ENCODE measurements around the gene TMA7. TPM values are rescaled to one million over a fixed set of nuclear protein-coding genes. Genes with fewer than 3 reads are reported as not detected.

Gene TMA7
- total and polyA plus RNA-seq, 9 of the 15 experiments (the other 6 are each of a cell fraction or from before 2014, with no cell fraction given) = 209 to 1,003 (median 486) TPM

- TF ChIP-seq YY1 (IDR thresholded peaks at IDR 0.05; ENCODE audit: borderline replicate concordance in 1 of 3, control insufficient read depth in 1 of 3, extremely low read depth in 1 of 3, insufficient read depth in 3 of 3, insufficient read length in 1 of 3, insufficient replicate concordance in 2 of 3, low read depth in 1 of 3, low read length in 2 of 3) = peak in 1 of 3 experiments; percentile 45
- TF ChIP-seq CREB1 (IDR thresholded peaks at IDR 0.05) = no peak
- TF ChIP-seq CREB1 (CRISPR knock-in tag; IDR thresholded peaks at IDR 0.05) = 0 out of 2 replicates have a peak, but pooled peaks have one; percentile 20
- 0 out of 2 replicates have a peak, but pooled peaks have one; percentile 22 for TF ChIP-seq TEAD4 (IDR thresholded peaks at IDR 0.05; ENCODE audit: low read length)
- no peak for TF ChIP-seq TEAD4 (CRISPR knock-in tag; IDR thresholded peaks at IDR 0.05; ENCODE audit: borderline replicate concordance)
- peak; percentile 40; the same call in 1 of the 2 replicates for TF ChIP-seq JUND (IDR thresholded peaks at IDR 0.05; ENCODE audit: borderline replicate concordance, low read depth, low read length)
- no peak for TF ChIP-seq JUND (tag; IDR thresholded peaks at IDR 0.05; ENCODE audit: borderline replicate concordance, low read depth, low read length)
- TF ChIP-seq CEBPG (CRISPR knock-in tag; IDR thresholded peaks at IDR 0.05) = no peak
- peak in 1 of 2 experiments; percentile 18; a peak in 1 of 4 replicates for TF ChIP-seq CEBPG (tag; conservative IDR thresholded peaks at IDR 0.05 in 1 of 2, IDR thresholded peaks at IDR 0.05 in 1 of 2)
- peak; percentile 93 for TF ChIP-seq RAD21 (CRISPR knock-in tag; conservative IDR thresholded peaks at IDR 0.05 in 1 of 2, IDR thresholded peaks at IDR 0.05 in 1 of 2)
- TF ChIP-seq ZBTB33 (CRISPR knock-in tag; IDR thresholded peaks at IDR 0.05) = peak; percentile 53; the same call in 1 of the 2 replicates
- TF ChIP-seq NR3C1 (CRISPR knock-in tag; IDR thresholded peaks at IDR 0.05) = no peak
- no peak for TF ChIP-seq ZNF23 (CRISPR knock-in tag; IDR thresholded peaks at IDR 0.05)
- TF ChIP-seq STAG1 (CRISPR knock-in tag; IDR thresholded peaks at IDR 0.05; ENCODE audit: borderline replicate concordance) = peak; percentile 52; the same call in 1 of the 2 replicates
- no peak for TF ChIP-seq CCAR2 (IDR thresholded peaks at IDR 0.05; ENCODE audit: low read depth, low read length)
- TF ChIP-seq MLLT1 (IDR thresholded peaks at IDR 0.05) = peak in 1 of 2 experiments; percentile 64; a peak in 1 of 4 replicates
Observed at GRCh38 chr3:48435774-48436476, 4.1 kb upstream of the TMA7 start (continued).

Data from K562 (cell line).